Peyer's patch (tissue), 4 donors: ENCODE results near the gene AGTPBP1. TPM values are rescaled to one million over a fixed set of nuclear protein-coding genes. Genes with fewer than 3 reads are reported as not detected.

ENCODE experiments used
- DNase-seq, 3 donors: peaks; one replicate each; pipeline ENCODE4 v3.0.0-alpha.2; 2017 to 2019
- H3K27ac ChIP-seq, 4 donors: fragments of 200-600 bp; sonication (generic); one replicate each; pipeline ENCODE4 v1.5.1; 2016 to 2019
- H3K27me3 ChIP-seq, 2 donors: fragments of 200-600 bp; sonication (generic); one replicate each; pipeline ENCODE4 v1.5.1; 2019
- H3K36me3 ChIP-seq, 3 donors: fragments of 200-600 bp; sonication (generic); one replicate each; pipeline ENCODE4 v1.5.1; 2016 to 2019
- H3K4me1 ChIP-seq, 4 donors: fragments of 200-600 bp; sonication (generic); one replicate each; pipeline ENCODE4 v1.5.1; 2016 to 2019
- H3K4me3 ChIP-seq, 4 donors: fragments of 200-600 bp; sonication (generic); 1 replicate in 3 of 4; 2 replicates in 1 of 4; pipeline ENCODE4 v1.5.1; 2016 to 2019; ENCODE audit warnings: mild to moderate bottlenecking in 1 of 4
- H3K9me3 ChIP-seq, 4 donors: fragments of 200-600 bp; sonication (generic); one replicate each; pipeline ENCODE4 v1.5.1; 2016 to 2019; ENCODE audit warnings: mild to moderate bottlenecking in 1 of 4
- CTCF ChIP-seq, 6 experiments: fragments of 450-650 bp in 4 of 6; fragments of 200-600 bp in 2 of 6; sonication (generic) in 1 of 6; IDR thresholded peaks; one replicate each; pipeline ENCODE4 v1.5.1; 2017 to 2019; ENCODE audit warnings: antibody characterized with exemption in 6 of 6, mild to moderate bottlenecking in 3 of 6, moderate library complexity in 1 of 6
- POLR2A ChIP-seq, 2 donors: fragments of 450-650 bp; IDR thresholded peaks; one replicate each; pipeline ENCODE4 v1.5.1; 2017; ENCODE audit warnings: antibody characterized with exemption in 2 of 2, mild to moderate bottlenecking in 2 of 2, moderate library complexity in 2 of 2
- total RNA-seq, 4 donors: library from RNA; depleted of rRNA; stranded (reverse); fragments of >200 nt; gene quantifications; one replicate each; pipeline ENCODE4 v1.1.0, GENCODE V29; 2016

AGTPBP1 gene
- total RNA-seq, 4 donors from 2014 or later: 9.1 to 42.9 (median 13.0) TPM

GRCh38 chr9:85569988-85570387 lies 171.8 kb downstream of the AGTPBP1 start:
- TF ChIP-seq CTCF (IDR thresholded peaks at IDR 0.05) (no peak), POLR2A (IDR thresholded peaks at IDR 0.05) (no peak)
- Histone ChIP-seq H3K36me3 (no peaks in the 10 kb centered on the region), H3K9me3 (no peaks in the 10 kb centered on the region), H3K27ac (no peak overlapping the region), H3K4me1 (no peaks in the 10 kb centered on the region), H3K27me3 (no peaks in the 10 kb centered on the region), H3K4me3 (no peak overlapping the region)
- DNase-seq: no peak

DNA sequence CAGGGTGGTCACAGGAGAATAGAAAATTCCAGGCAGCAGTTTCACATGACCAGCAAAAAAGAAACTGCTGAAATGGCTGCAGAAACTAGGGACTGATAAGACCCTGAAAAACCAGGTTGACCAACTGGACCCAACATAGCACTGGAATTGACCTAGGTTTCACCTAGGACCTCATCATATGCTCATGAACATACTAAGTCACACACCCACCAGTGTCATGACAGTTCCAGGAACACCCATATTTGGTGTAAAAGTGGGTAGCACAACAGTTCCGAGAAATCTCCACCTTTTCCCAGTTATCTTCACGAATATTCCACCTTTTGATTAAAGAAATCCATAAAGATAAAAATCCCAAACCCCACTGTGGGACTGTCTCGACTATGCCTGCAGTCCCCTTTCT lies 182.2 kb downstream of the AGTPBP1 start:
- TF ChIP-seq CTCF (IDR thresholded peaks at IDR 0.05) (no peak), POLR2A (IDR thresholded peaks at IDR 0.05) (no peak)
- H3K9me3 ChIP-seq: no peaks in the 10 kb centered on the region
- no peaks in the 10 kb centered on the region for H3K4me1 ChIP-seq
- no peak overlapping the region for H3K4me3 ChIP-seq
- H3K27me3 ChIP-seq: no peaks in the 10 kb centered on the region
- DNase-seq: no peak
- no peaks in the 10 kb centered on the region for H3K36me3 ChIP-seq
- H3K27ac ChIP-seq: no peak overlapping the region

DNA sequence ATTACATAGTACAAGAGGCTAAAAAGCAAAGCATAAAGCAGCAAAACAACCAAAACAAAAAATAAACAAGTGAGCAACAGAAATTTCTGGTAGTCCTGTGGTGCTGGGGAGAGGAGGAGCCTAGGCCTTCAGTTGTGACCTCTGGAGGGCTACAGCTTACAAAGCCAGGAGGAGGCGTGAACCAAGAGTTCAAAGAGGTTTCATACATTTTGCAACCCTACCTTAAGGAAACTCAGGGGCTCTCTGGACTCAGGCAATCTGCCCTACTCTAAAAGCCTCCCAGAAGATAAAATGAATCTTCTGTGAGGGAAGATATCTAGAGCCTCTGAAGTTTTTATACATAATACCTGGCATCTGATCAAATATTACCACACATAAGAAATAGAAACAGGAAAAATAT lies 187.4 kb downstream of the AGTPBP1 start:
- DNase-seq: no peak
- Histone ChIP-seq H3K4me1 (no peaks in the 10 kb centered on the region), H3K36me3 (no peaks in the 10 kb centered on the region), H3K9me3 (no peaks in the 10 kb centered on the region), H3K27ac (no peak overlapping the region), H3K27me3 (no peaks in the 10 kb centered on the region), H3K4me3 (no peak overlapping the region)
- TF ChIP-seq CTCF (IDR thresholded peaks at IDR 0.05) (no peak), POLR2A (IDR thresholded peaks at IDR 0.05) (no peak)

DNA sequence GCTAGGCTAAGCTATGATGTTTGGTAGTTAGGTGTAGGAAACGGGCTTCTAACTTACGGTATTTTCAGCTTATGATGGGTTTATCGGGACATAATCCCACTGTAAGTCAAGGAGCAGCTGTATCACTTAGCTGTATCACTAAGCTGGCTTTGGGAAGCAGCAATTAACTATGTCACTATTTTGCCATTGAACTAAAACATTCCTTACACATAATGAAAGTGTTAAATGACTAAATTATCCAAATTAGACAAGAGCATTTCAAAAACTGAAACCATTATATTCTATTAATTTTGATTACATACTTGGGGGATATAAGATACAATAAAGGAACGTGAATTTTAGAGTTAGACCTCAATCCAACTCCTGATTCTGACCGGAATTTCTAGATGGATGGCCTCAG lies 188.3 kb downstream of the AGTPBP1 start:
- Histone ChIP-seq H3K4me1 (no peaks in the 10 kb centered on the region), H3K27me3 (no peaks in the 10 kb centered on the region), H3K36me3 (no peaks in the 10 kb centered on the region), H3K27ac (no peak overlapping the region), H3K9me3 (no peaks in the 10 kb centered on the region), H3K4me3 (no peak overlapping the region)
- no peak for DNase-seq
- TF ChIP-seq POLR2A (IDR thresholded peaks at IDR 0.05): no peak
- no peak for TF ChIP-seq CTCF (IDR thresholded peaks at IDR 0.05)

GRCh38 chr9:85547599-85547998 lies 194.2 kb downstream of the AGTPBP1 start:
- DNase-seq: no peak
- no peaks in the 10 kb centered on the region for H3K4me1 ChIP-seq
- H3K4me3 ChIP-seq: no peak overlapping the region
- H3K36me3 ChIP-seq: no peaks in the 10 kb centered on the region
- H3K27ac ChIP-seq: no peak overlapping the region
- no peak for TF ChIP-seq POLR2A (IDR thresholded peaks at IDR 0.05)
- no peak for TF ChIP-seq CTCF (IDR thresholded peaks at IDR 0.05)
- no peaks in the 10 kb centered on the region for H3K9me3 ChIP-seq
- no peaks in the 10 kb centered on the region for H3K27me3 ChIP-seq

GRCh38 chr9:85543196-85543595 lies 198.6 kb downstream of the AGTPBP1 start:
- TF ChIP-seq POLR2A (IDR thresholded peaks at IDR 0.05) (no peak), CTCF (IDR thresholded peaks at IDR 0.05) (no peak)

More at GRCh38 chr9:85543196-85543595, 198.6 kb downstream of the AGTPBP1 start:
- no peak overlapping the region for H3K27ac ChIP-seq
- no peak for DNase-seq
- H3K4me3 ChIP-seq: no peak overlapping the region
- no peaks in the 10 kb centered on the region for H3K4me1 ChIP-seq
- no peaks in the 10 kb centered on the region for H3K27me3 ChIP-seq
- H3K36me3 ChIP-seq: no peaks in the 10 kb centered on the region
- H3K9me3 ChIP-seq: no peaks in the 10 kb centered on the region
